Measurements from ENCODE around the gene SVIL.
"Not testable (repeated sequence)": the region's sequence is repeated elsewhere in the genome, so short reads cannot be mapped to it uniquely, and the experiment has no call there.

Gene SVIL

DNA sequence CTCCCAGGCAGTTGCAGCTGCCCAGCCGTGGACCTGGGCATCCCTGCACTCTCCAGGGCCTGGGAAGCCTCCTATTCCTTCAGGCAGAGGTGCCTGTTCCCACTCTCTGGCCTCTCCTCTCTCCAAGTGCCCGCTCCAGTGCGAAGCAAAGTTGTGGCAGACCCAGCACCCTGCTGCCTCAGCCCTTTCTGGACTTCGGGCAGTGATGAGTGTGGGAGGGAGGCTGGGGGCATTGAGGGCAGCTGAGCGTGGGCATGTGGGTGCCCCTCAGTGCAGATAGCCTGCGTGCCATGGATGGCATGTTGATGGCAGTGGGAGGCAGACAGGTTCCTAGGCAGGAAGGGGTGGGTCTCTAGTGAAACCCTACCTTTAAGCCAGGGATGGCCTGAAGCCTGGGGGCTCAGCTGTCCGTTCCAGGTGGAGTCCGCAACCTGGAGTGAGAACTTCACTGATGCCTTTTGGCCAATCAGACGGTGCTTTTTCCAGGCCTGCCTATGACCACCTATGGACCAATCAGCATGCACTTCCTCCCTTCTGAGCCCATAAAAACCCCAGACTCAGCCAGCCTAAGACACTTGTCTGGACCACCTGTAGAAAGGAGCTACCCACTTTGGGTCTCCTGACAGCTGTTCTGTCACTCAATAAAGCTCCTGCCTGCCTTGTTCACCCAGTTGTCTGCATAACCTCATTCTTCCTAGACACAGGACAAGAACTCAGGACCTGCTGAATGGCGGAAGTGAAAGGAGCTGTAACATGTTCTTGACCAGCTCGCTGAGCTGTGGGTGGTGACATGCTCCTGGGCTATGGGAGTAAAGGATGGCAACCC is 26.1 kb downstream of the SVIL start:
- Histone ChIP-seq H3K27me3 (ENCODE audit: control insufficient read depth, insufficient read depth, low read length) (no peaks in the 10 kb centered on the region), H3K36me3 (ENCODE audit: control insufficient read depth, insufficient read depth, low read length) (no peaks in the 10 kb centered on the region), H3K4me1 (ENCODE audit: control insufficient read depth, insufficient read depth, low read length) (no peaks in the 10 kb centered on the region), H3K9me3 (ENCODE audit: control insufficient read depth, insufficient read depth, low read length) (no peaks in the 10 kb centered on the region), H3K9ac (ENCODE audit: low read depth, low read length) (no peak overlapping the region), H3K4me3 (ENCODE audit: low read depth, low read length) (no peak overlapping the region)

DNA sequence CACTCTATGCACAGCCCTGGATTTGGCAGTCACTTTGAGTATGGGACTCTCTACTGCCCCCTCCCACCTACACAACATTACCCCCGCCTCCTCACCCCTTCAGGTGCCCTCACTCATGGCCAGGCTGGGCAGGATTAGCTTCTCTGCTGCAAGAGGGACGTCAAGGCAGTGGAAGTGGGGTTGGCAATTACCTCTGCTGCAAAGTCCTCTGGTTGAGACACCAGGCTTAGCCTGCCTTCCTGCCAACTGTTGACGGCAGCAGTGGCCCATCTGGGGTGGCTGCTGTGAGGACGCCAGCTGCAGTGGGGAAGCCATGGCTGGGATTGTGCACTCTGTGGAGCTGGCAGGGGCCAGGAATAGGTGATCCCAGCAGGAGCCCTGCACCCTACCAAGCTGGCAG is 26.7 kb downstream of the SVIL start:
- H3K4me1 ChIP-seq (ENCODE audit: control insufficient read depth, insufficient read depth, low read length) = no peaks in the 10 kb centered on the region
- no peaks in the 10 kb centered on the region for H3K27me3 ChIP-seq (ENCODE audit: control insufficient read depth, insufficient read depth, low read length)
- H3K36me3 ChIP-seq (ENCODE audit: control insufficient read depth, insufficient read depth, low read length) = no peaks in the 10 kb centered on the region
- H3K9ac ChIP-seq (ENCODE audit: low read depth, low read length) = no peak overlapping the region
- H3K4me3 ChIP-seq (ENCODE audit: low read depth, low read length) = no peak overlapping the region
- H3K9me3 ChIP-seq (ENCODE audit: control insufficient read depth, insufficient read depth, low read length) = no peaks in the 10 kb centered on the region

- Histone ChIP-seq H3K27me3 (ENCODE audit: control insufficient read depth, insufficient read depth, low read length) (no peaks in the 10 kb centered on the region), H3K36me3 (ENCODE audit: control insufficient read depth, insufficient read depth, low read length) (no peaks in the 10 kb centered on the region), H3K4me1 (ENCODE audit: control insufficient read depth, insufficient read depth, low read length) (no peaks in the 10 kb centered on the region), H3K9me3 (ENCODE audit: control insufficient read depth, insufficient read depth, low read length) (no peaks in the 10 kb centered on the region), H3K4me3 (ENCODE audit: low read depth, low read length) (no peak overlapping the region), H3K9ac (ENCODE audit: low read depth, low read length) (no peak overlapping the region)
Observed at GRCh38 chr10:29607576-29607975, 27.2 kb downstream of the SVIL start.

DNA sequence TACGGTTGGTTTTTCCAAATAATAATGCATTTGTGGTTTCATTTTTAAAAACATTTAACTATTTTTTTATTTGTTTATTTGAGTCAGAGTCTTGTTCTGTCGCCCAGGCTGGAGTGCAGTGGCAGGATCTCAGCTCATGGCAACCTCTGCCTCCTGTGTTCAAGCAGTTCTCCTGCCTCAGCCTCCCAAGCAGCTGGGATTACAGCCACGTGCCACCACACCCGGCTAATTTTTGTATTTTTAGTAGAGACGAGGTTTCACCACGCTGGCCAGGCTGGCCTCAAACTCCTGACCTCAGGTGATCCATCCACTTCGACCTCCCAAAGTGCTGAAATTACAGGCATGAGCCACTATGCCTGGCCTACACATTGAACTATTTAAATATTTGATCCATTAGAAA is 28.1 kb downstream of the SVIL start:
- H3K4me1 ChIP-seq (ENCODE audit: control insufficient read depth, insufficient read depth, low read length); H3K27me3 ChIP-seq (ENCODE audit: control insufficient read depth, insufficient read depth, low read length); H3K9me3 ChIP-seq (ENCODE audit: control insufficient read depth, insufficient read depth, low read length); H3K4me3 ChIP-seq (ENCODE audit: low read depth, low read length); H3K9ac ChIP-seq (ENCODE audit: low read depth, low read length); H3K36me3 ChIP-seq (ENCODE audit: control insufficient read depth, insufficient read depth, low read length): not testable (repeated sequence)

DNA sequence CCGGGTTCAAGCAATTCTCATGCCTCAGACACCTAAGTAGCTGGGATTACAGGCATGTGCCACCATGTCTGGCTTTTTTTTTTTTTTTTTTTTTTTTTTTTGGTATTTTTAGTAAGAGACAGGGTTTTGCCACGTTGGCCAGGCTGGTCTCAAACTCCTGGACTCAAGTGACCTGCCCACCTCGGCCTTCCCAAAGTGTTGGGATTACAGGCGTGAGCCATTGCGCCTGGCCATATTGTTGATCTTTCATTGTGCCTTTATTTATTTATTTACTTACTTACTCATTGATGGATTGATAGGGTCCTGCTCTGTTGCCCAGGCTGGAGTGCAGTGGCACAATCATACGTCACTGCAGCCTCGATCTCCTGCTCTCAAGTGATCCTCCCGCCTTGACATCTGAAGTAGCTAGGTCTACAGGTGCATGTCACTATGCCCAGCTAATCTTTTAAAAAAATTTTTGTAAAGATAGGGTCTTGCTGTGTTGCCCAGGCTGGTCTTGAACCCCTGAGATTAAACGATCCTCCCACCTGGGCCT is 30.4 kb downstream of the SVIL start:
- no peaks in the 10 kb centered on the region for H3K4me1 ChIP-seq (ENCODE audit: control insufficient read depth, insufficient read depth, low read length)
- H3K9me3 ChIP-seq (ENCODE audit: control insufficient read depth, insufficient read depth, low read length) = no peaks in the 10 kb centered on the region
- no peak overlapping the region for H3K9ac ChIP-seq (ENCODE audit: low read depth, low read length)
- no peak overlapping the region for H3K4me3 ChIP-seq (ENCODE audit: low read depth, low read length)
- no peaks in the 10 kb centered on the region for H3K27me3 ChIP-seq (ENCODE audit: control insufficient read depth, insufficient read depth, low read length)
- no peaks in the 10 kb centered on the region for H3K36me3 ChIP-seq (ENCODE audit: control insufficient read depth, insufficient read depth, low read length)

DNA sequence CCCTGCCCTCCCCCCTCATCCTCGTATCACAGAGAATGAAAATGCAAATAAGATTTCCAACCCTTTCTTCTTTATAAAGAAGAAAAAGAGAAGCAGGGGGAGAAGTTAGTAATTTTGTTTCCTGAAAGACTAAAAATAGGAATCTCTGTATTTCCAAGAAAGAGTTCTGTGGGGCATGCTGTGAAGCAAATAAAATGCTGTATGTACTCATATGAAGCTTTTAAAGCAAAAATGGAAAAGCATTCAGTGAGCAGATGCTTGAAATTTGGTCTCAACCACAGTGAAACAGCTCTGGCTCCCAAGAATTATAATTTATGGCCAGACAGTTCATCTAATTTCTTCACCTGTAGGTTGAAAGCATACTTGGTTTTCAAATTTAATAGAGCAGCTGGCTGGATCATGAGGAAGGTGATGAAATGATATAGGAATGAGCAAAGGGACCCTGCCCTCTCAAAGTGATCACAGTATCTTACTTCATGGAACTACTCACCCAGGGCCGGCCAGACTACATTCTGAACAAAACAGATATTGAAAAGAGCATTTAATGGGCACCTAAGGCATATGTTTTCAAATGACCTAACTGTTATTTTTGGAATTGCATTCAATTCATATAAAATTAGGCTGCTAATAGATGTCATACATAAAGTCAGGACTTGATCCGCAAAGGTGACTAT is 31.4 kb downstream of the SVIL start:
- Histone ChIP-seq H3K9ac (ENCODE audit: low read depth, low read length) (no peak overlapping the region), H3K4me1 (ENCODE audit: control insufficient read depth, insufficient read depth, low read length) (peaks cover 3% of the 10 kb centered on the region), H3K27me3 (ENCODE audit: control insufficient read depth, insufficient read depth, low read length) (no peaks in the 10 kb centered on the region), H3K4me3 (ENCODE audit: low read depth, low read length) (no peak overlapping the region), H3K36me3 (ENCODE audit: control insufficient read depth, insufficient read depth, low read length) (no peaks in the 10 kb centered on the region), H3K9me3 (ENCODE audit: control insufficient read depth, insufficient read depth, low read length) (no peaks in the 10 kb centered on the region)

GRCh38 chr10:29600821-29601220 is 34.0 kb downstream of the SVIL start:
- peaks cover 3% of the 10 kb centered on the region for H3K4me1 ChIP-seq (ENCODE audit: control insufficient read depth, insufficient read depth, low read length)
- H3K9ac ChIP-seq (ENCODE audit: low read depth, low read length) = no peak overlapping the region
- H3K9me3 ChIP-seq (ENCODE audit: control insufficient read depth, insufficient read depth, low read length) = no peaks in the 10 kb centered on the region
- H3K36me3 ChIP-seq (ENCODE audit: control insufficient read depth, insufficient read depth, low read length) = no peaks in the 10 kb centered on the region
- H3K27me3 ChIP-seq (ENCODE audit: control insufficient read depth, insufficient read depth, low read length) = no peaks in the 10 kb centered on the region
- H3K4me3 ChIP-seq (ENCODE audit: low read depth, low read length) = no peak overlapping the region

- H3K36me3 ChIP-seq (ENCODE audit: control insufficient read depth, insufficient read depth, low read length) = no peaks in the 10 kb centered on the region
- no peaks in the 10 kb centered on the region for H3K27me3 ChIP-seq (ENCODE audit: control insufficient read depth, insufficient read depth, low read length)
- H3K4me1 ChIP-seq (ENCODE audit: control insufficient read depth, insufficient read depth, low read length) = peaks cover 3% of the 10 kb centered on the region
- H3K9me3 ChIP-seq (ENCODE audit: control insufficient read depth, insufficient read depth, low read length) = no peaks in the 10 kb centered on the region
- H3K4me3 ChIP-seq (ENCODE audit: low read depth, low read length) = no peak overlapping the region
- no peak overlapping the region for H3K9ac ChIP-seq (ENCODE audit: low read depth, low read length)
Observed at GRCh38 chr10:29600067-29600466, 34.7 kb downstream of the SVIL start.

DNA sequence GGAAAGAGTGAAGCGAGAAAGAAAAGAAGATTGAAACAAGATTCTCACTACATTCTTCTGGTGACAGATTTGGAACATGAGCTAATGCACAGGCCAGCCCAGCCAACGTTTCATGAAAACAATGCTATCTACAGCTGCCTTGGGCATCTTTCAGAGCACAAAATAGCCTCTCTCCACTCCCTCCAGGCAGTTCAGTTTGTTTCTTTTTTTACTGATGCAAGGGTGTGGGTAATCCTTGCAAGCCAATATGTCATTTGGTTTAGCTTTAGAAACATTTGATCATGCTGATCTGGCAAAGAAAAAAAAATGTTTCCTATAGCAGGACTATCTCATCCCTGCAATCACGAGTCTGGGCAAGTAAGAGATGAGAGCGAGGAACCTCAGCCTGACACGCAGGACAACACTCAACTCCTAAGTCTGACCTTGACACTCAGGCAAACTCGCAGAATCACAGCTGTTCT is 35.9 kb downstream of the SVIL start:
- H3K9me3 ChIP-seq (ENCODE audit: control insufficient read depth, insufficient read depth, low read length) = no peaks in the 10 kb centered on the region
- no peak overlapping the region for H3K9ac ChIP-seq (ENCODE audit: low read depth, low read length)
- H3K4me1 ChIP-seq (ENCODE audit: control insufficient read depth, insufficient read depth, low read length) = peaks cover 3% of the 10 kb centered on the region
- H3K4me3 ChIP-seq (ENCODE audit: low read depth, low read length) = no peak overlapping the region
- no peaks in the 10 kb centered on the region for H3K27me3 ChIP-seq (ENCODE audit: control insufficient read depth, insufficient read depth, low read length)
- no peaks in the 10 kb centered on the region for H3K36me3 ChIP-seq (ENCODE audit: control insufficient read depth, insufficient read depth, low read length)

GRCh38 chr10:29596826-29597225 is 37.9 kb downstream of the SVIL start:
- H3K36me3 ChIP-seq (ENCODE audit: control insufficient read depth, insufficient read depth, low read length) = no peaks in the 10 kb centered on the region
- no peaks in the 10 kb centered on the region for H3K9me3 ChIP-seq (ENCODE audit: control insufficient read depth, insufficient read depth, low read length)
- no peak overlapping the region for H3K9ac ChIP-seq (ENCODE audit: low read depth, low read length)
- H3K4me1 ChIP-seq (ENCODE audit: control insufficient read depth, insufficient read depth, low read length) = peaks cover 3% of the 10 kb centered on the region
- H3K4me3 ChIP-seq (ENCODE audit: low read depth, low read length) = no peak overlapping the region
- H3K27me3 ChIP-seq (ENCODE audit: control insufficient read depth, insufficient read depth, low read length) = no peaks in the 10 kb centered on the region

- no peak overlapping the region for H3K4me3 ChIP-seq (ENCODE audit: low read depth, low read length)
- no peak overlapping the region for H3K9ac ChIP-seq (ENCODE audit: low read depth, low read length)
- H3K4me1 ChIP-seq (ENCODE audit: control insufficient read depth, insufficient read depth, low read length) = peaks cover 3% of the 10 kb centered on the region
- no peaks in the 10 kb centered on the region for H3K9me3 ChIP-seq (ENCODE audit: control insufficient read depth, insufficient read depth, low read length)
- H3K36me3 ChIP-seq (ENCODE audit: control insufficient read depth, insufficient read depth, low read length) = no peaks in the 10 kb centered on the region
- no peaks in the 10 kb centered on the region for H3K27me3 ChIP-seq (ENCODE audit: control insufficient read depth, insufficient read depth, low read length)
Observed at GRCh38 chr10:29596356-29596755, 38.4 kb downstream of the SVIL start.
